ENCODE measurements around the gene CLEC4G. TPM values are rescaled to one million over a fixed set of nuclear protein-coding genes. Genes with fewer than 3 reads are reported as not detected.

Gene CLEC4G
- total RNA-seq, 1 experiment from 2014 or later: not detected

GRCh38 chr19:7705387-7706187 is 26.3 kb downstream of the CLEC4G start:
- Histone ChIP-seq H3K9ac (ENCODE audit: low read length) (no peak overlapping the region), H3F3A (ENCODE audit: low read length, unreplicated experiment) (no peaks in the 10 kb centered on the region), H4K20me1 (ENCODE audit: low read length) (no peaks in the 10 kb centered on the region), H3K4me3 (ENCODE audit: low read length) (no peak overlapping the region), H3K9me2 (replicated peaks; ENCODE audit: low read length) (no peaks in the 10 kb centered on the region), H3K79me2 (ENCODE audit: low read length) (no peaks in the 10 kb centered on the region), H3K27ac (ENCODE audit: low read length) (no peak overlapping the region), H3K27me3 (ENCODE audit: low read length) (no peaks in the 10 kb centered on the region), H3K4me2 (ENCODE audit: low read length) (no peak overlapping the region), H2AFZ (ENCODE audit: low read length) (no peak overlapping the region), H3K36me3 (ENCODE audit: low read depth, low read length) (no peaks in the 10 kb centered on the region), H3K9me3 (ENCODE audit: low read length) (no peaks in the 10 kb centered on the region), H3K4me1 (ENCODE audit: insufficient read depth, low read length) (no peaks in the 10 kb centered on the region)
- no TSS peak for BruUV-seq (replicated peaks)
- CTCF ChIA-PET: no interaction called here
- DNase-seq (no peak), ATAC-seq (no peak)
- TF ChIP-seq CTCF (conservative IDR thresholded peaks at IDR 0.05; ENCODE audit: low read depth, low read length) (no peak), EZH2phosphoT487 (IDR thresholded peaks at IDR 0.05; ENCODE audit: borderline replicate concordance, low read length) (no peak), EZH2 (IDR thresholded peaks at IDR 0.05; ENCODE audit: low read length, unreplicated experiment) (no peak)
- intact Hi-C loops (cut with micrococcal nuclease): no loop called here
- POLR2A ChIA-PET (ENCODE audit: unreplicated experiment): interaction anchor here (0.6 kb wide), 1 partner anchor 19 kb away, joined by 3 read pairs; no protein-coding TSS in a partner anchor

GRCh38 chr19:7704280-7705060 is 27.4 kb downstream of the CLEC4G start:
- no peak overlapping the region for H3K9ac ChIP-seq (ENCODE audit: low read length)
- no peak overlapping the region for H3K4me3 ChIP-seq (ENCODE audit: low read length)
- CTCF ChIA-PET: no interaction called here
- no peak overlapping the region for H2AFZ ChIP-seq (ENCODE audit: low read length)
- H3K9me3 ChIP-seq (ENCODE audit: low read length): no peaks in the 10 kb centered on the region
- POLR2A ChIA-PET (ENCODE audit: unreplicated experiment): no interaction called here
- H3K27me3 ChIP-seq (ENCODE audit: low read length): peaks cover 3% of the 10 kb centered on the region; the same call in 1 of the 2 replicates
- H3K4me2 ChIP-seq (ENCODE audit: low read length): no peak overlapping the region
- TF ChIP-seq EZH2 (IDR thresholded peaks at IDR 0.05; ENCODE audit: low read length, unreplicated experiment) (no peak), EZH2phosphoT487 (IDR thresholded peaks at IDR 0.05; ENCODE audit: borderline replicate concordance, low read length) (no peak), CTCF (conservative IDR thresholded peaks at IDR 0.05; ENCODE audit: low read depth, low read length) (no peak)
- H3K4me1 ChIP-seq (ENCODE audit: insufficient read depth, low read length): no peaks in the 10 kb centered on the region
- intact Hi-C loops (cut with micrococcal nuclease): no loop called here
- H3K79me2 ChIP-seq (ENCODE audit: low read length): no peaks in the 10 kb centered on the region
- no peaks in the 10 kb centered on the region for H3K36me3 ChIP-seq (ENCODE audit: low read depth, low read length)
- DNase-seq: no peak
- H4K20me1 ChIP-seq (ENCODE audit: low read length): no peaks in the 10 kb centered on the region
- no peaks in the 10 kb centered on the region for H3F3A ChIP-seq (ENCODE audit: low read length, unreplicated experiment)
- H3K27ac ChIP-seq (ENCODE audit: low read length): no peak overlapping the region
- H3K9me2 ChIP-seq (replicated peaks; ENCODE audit: low read length): no peaks in the 10 kb centered on the region
- no TSS peak for BruUV-seq (replicated peaks)
- no peak for ATAC-seq

Measured in PC-3 (cell line).